Measurements from ENCODE around the gene JADE1.

GRCh38 chr4:128787509-128788311 is 21.8 kb upstream of the JADE1 start:
- TF ChIP-seq GATA2 (IDR thresholded peaks at IDR 0.05; ENCODE audit: low read depth, low read length) (no peak), GATA3 (IDR thresholded peaks at IDR 0.05; ENCODE audit: low read depth, low read length) (no peak)

All from SH-SY5Y (cell line).